ENCODE measurements around the gene KXD1.
A peak's percentile ranks its signal among the peaks of the same experiment; 100 is the strongest.
"Not testable (repeated sequence)": the region's sequence is repeated elsewhere in the genome, so short reads cannot be mapped to it uniquely, and the experiment has no call there.

The KXD1 gene

DNA sequence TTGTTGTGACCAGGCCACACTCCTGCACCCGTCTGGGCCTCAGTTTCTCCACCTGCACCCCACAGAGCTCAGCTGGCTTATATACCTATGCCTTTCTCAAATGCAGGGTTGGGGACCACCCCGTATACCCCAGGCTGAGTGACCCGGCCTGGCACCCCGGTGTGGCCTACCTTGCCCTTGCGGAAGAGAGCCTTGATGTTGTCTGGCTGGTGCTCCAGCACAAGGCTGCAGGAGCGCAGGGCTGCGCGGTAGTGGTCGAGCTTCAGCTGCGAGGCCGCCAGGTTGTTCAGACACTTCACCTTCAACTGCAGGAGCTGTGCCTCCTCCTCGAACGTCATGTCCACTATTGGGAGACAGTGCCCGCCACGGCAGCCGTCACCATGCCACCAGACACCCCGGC is 20.2 kb upstream of the KXD1 start:
- DNase-seq, result no peak

GRCh38 chr19:18538115-18538514 is 19.6 kb upstream of the KXD1 start:
- DNase-seq, result no peak

- no peak for DNase-seq
Measured at GRCh38 chr19:18539372-18539771, 18.3 kb upstream of the KXD1 start.

GRCh38 chr19:18540200-18540599 is 17.5 kb upstream of the KXD1 start:
- not testable (repeated sequence) for DNase-seq

DNA sequence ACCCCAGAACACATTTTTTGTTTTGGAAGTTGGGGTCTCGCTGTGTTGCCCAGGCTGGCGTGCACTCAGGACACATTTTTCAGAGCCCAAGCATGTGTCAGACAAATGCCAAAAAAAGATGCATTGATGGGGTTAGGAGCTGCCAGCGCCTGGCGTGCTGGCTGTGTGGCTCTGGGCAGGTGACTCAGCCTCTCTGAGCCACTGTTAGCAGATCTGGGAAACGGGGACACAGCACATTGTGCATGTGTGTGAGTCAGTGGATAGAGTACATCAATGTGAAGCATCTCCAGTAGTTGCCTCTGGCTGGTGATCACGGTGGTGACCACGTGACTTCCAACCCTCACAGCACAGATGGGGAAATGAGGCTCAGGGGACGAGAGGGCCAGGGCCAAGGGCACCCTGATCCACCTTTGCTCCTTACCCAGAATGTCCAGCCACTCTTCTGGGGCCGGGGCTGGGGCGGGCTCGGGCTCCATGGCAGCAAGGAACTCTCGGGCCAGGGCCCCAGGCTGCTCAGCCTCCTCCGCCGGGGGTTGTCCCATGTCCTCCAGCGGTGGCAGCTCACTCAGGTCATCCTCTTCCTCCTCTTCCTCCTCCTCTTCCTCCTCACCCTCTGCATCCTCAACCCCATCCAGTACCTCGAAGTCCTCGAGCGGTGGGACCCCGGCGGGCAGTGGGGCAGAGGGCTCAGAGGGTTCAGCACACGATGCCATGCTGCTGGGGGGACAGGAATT is 16.2 kb upstream of the KXD1 start:
- no peak for DNase-seq

- DNase-seq, result no peak
Measured at GRCh38 chr19:18541992-18542940, 15.4 kb upstream of the KXD1 start.

DNA sequence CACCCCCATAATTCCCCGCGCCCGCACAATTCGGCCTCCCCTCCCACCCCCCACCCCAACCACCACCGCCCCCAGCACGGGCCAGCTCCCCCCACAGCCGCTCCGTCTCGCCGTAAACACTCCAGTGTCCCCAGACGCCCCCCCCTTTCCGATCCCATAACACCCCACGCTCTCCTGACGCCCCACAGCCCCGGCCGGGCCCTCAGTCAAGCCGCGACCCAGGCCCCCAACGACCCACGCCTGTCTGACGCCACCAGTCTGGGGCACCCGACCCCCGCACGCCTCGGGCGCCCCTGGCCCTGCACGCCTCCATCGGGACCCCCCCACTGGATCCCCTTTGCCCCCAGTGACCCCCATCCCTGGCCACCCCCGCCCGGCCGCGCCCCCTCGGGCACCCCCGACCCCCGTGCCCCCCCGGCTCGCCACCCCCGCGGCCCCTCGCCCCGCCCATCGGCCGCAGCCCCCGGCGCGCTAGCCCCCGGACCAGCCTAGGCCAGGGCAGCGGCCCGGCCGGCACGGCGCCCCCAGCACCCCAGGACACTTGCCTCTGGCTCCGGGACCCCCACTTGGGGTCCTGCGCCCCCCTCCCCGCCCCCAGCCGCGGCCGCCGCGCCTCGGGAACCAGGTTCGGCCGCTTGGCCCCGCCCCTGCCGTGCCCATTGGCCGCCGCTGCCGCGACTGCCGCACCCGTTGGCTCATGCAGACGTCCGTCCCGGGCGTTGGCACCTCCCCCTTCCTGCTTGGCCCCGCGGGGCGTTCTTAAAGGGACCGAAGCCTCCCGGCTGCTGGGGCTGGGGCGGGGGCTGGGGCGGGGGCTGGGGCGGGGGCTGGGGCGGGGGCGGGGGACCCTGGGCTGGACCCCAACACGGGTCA is 14.5 kb upstream of the KXD1 start, which contains the start of gene FKBP8:
Gene FKBP8, minus strand, starts transcription at position 633 of the 873 bp plus-strand sequence. CDS start 1,603 bp downstream, outside the sequence.
- peak; percentile 81 for DNase-seq

DNA sequence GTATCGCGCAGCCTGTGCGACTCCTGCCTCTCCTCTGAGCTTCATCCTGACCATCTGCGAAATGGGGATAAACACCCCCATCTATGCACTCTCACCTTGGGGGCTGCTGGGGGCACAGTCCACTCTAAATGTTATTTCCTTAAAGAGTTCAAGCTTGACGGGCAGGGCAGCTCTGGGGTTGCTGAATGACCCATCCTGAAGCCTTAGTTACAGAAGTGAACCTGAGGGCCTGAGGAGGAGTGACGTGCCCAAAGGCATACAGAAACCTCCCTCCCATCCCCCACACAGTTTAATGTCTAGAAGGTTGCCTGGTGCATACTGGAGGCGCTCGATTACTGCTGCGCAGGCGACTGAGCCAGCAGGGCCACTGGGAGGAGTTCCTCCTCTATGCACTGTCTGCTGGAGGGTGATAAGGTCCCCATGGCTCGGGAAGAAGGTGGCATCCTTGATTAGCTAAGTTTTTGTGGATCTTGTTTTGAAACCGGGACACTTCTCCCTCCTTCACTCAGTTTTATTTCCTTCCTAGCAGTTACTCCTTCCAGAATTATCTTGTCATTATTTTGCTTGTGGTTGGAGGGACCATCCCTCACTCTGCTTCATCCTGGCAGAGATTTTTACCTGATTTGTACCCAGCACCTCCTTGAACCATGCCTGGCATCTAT is 13.7 kb upstream of the KXD1 start:
- DNase-seq, result no peak

GRCh38 chr19:18551631-18552030 is 6.0 kb upstream of the KXD1 start:
- DNase-seq, result no peak

GRCh38 chr19:18558202-18558555 is 509 bp downstream of the KXD1 start:
- DNase-seq, result no peak

DNA sequence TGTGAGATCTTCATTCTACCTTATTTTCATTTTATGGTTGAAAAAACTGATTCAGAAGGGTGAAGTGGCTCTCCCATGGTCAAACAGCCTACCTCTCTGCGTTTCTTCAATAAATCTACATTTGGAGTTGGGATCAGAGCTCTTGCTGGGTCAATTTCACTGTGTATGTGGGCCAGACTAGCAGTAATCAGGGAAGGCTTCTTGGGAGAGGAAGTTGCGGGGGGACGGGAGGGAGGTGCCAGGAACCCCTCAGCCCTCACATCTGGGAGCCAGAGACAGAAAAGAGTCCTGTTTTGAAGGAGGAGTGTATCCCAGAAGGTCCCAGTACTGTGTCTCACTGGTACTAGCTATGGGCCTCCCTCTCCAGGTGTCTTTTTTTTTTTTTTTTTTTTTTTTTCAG is 934 bp downstream of the KXD1 start:
- no peak for DNase-seq

DNA sequence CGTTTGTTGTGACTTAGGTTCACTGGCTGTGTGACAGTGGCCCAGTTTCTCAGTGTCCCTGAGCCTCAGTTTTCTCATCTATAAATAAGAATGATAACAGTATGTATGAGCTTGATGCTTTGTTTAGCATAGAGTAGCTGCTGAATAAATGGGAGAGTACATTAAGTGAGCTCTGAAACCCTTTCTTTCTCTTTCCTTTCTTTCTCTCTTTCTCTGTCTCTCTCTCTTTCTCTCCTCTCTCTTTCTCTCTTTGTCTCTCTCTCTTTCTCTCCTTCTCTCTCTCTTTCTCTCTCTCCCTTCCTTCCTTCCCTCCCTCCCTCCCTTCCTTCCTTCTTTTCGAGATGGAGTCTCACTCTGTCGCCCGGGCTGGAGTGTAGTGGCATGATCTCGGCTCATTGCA is 2.0 kb downstream of the KXD1 start:
- no peak for DNase-seq

DNA sequence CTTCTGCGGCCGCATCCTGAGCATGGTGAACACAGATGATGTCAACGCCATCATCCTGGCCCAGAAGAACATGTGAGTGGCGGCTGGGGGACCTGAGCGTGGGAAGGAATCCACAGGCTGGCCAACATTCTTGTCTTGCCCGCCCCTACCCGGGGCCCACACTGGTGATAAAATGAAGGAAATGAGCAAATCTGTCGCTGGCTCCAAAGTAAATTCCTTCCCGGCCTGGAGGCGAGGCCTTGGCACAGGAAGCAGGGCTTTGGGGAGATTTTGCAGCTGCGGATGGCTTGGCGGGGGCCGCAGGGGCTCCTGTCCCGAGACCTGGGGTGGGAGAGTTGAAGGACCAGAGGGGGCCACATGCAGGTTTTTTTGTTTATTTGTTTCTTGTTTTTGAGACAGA is 4.4 kb downstream of the KXD1 start:
- DNase-seq, result no peak

- no peak for DNase-seq
Measured at GRCh38 chr19:18566953-18567352, 9.3 kb downstream of the KXD1 start.

DNA sequence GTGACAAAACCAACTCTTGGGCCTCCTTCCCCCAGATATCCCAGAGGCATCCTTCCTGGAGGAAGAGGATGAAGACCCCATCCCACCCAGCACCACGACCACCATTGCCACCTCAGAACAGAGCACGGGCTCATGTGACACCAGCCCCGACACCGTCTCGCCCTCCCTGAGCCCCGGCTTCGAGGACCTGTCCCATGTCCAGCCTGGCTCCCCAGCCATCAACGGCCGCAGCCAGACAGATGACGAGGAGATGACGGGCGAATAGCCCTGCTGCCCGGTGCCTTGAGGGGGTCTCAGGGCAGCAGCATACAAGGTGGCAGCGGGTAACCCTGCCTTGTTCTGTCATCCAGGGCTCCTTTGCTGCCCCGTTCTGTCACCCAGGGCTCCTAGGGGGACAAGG is 10.7 kb downstream of the KXD1 start:
- DNase-seq, result no peak

- peak; percentile 95 for DNase-seq
Measured at GRCh38 chr19:18571564-18572344, 14.1 kb downstream of the KXD1 start, which contains the start of gene UBA52. Gene UBA52 (plus strand): TSS chr19:18571857. CDS start chr19:18573301, 1,444 bp downstream.

- DNase-seq, result no peak
Measured at GRCh38 chr19:18574691-18575291, 17.1 kb downstream of the KXD1 start.

DNA sequence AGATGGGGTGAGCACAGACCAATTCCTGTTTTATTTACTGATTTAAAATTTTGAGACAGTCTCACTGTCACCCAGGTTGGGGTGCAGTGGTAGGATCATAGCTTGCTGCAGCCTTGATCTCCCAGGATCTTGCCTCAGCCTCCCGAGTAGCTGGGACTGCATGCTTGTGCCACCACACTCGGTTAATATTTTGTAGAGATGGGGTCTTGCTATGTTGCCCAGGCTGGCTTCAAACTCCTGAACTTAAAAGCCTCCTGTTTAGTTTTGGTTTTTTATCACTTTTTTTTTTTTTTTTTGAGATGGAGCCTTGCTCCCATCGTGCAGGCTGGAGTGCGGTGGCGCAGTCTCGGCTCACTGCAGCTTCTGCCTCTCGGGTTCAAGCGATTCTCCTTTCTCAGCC is 18.7 kb downstream of the KXD1 start:
- DNase-seq, result no peak

- no peak for DNase-seq
Measured at GRCh38 chr19:18577365-18577914, 19.8 kb downstream of the KXD1 start.

GRCh38 chr19:18580311-18580710 is 22.6 kb downstream of the KXD1 start:
- DNase-seq, result no peak

DNA sequence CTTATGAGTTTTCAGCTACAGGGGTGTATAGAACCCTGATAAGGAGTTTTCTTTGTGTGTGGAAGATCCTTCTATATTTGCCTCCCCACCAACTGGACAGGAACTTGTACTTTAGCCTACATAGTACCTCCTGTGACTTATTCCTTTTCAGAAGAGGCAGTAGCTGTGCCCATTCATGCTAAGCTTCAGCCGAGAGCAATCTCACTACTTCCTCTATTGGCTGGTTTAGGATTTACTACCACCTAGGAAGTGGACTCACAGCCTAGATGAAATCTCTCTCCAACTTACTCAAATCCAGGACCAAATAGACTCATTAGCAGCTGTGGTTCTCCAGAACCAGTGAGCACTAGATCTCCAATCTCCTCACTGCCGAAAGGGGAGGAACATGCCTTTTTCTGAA is 28.6 kb downstream of the KXD1 start:
- DNase-seq, result no peak
